Gastroesophageal sphincter (tissue), 4 donors: Measurements from ENCODE around the gene PTPRG. TPM values are rescaled to one million over a fixed set of nuclear protein-coding genes. Genes with fewer than 3 reads are reported as not detected.
A peak's percentile ranks its signal among the peaks of the same experiment; 100 is the strongest.

Experiments used
- ATAC-seq: fragments of 150-250 bp; one replicate; pipeline ENCODE4 v1.9.1; 2016; ENCODE audit warnings: mild to moderate bottlenecking, moderate library complexity
- H3K27ac ChIP-seq, 4 donors: fragments of 200-600 bp; sonication (generic) in 3 of 4; 1 replicate in 3 of 4; 2 replicates in 1 of 4; pipeline ENCODE4 v1.5.1; 2016 to 2019
- H3K27me3 ChIP-seq: fragments of 200-600 bp; sonication (generic); one replicate; pipeline ENCODE4 v1.5.1; 2019
- H3K36me3 ChIP-seq, 2 donors: fragments of 200-600 bp; sonication (generic); one replicate each; pipeline ENCODE4 v1.5.1; 2019; ENCODE audit warnings: control low read depth in 1 of 2
- H3K4me1 ChIP-seq, 3 donors: fragments of 200-600 bp; sonication (generic); 1 replicate in 2 of 3; 2 replicates in 1 of 3; pipeline ENCODE4 v1.5.1; 2016 to 2019; ENCODE audit warnings: control low read depth in 2 of 3
- H3K4me3 ChIP-seq, 2 donors: fragments of 200-600 bp; sonication (generic); one replicate each; pipeline ENCODE4 v1.5.1; 2019; ENCODE audit warnings: mild to moderate bottlenecking in 1 of 2, moderate library complexity in 1 of 2
- H3K9me3 ChIP-seq, 3 donors: fragments of 200-600 bp; sonication (generic); one replicate each; pipeline ENCODE4 v1.5.1; 2017 to 2019; ENCODE audit warnings: control low read depth in 2 of 3
- CTCF ChIP-seq, 4 experiments: fragments of 200-600 bp in 2 of 4; fragments of 450-650 bp in 2 of 4; sonication (generic) in 1 of 4; IDR thresholded peaks; one replicate each; pipeline ENCODE4 v1.5.1; 2017 to 2019; ENCODE audit warnings: antibody characterized with exemption in 4 of 4, mild to moderate bottlenecking in 2 of 4, moderate library complexity in 2 of 4
- EP300 ChIP-seq: sonication (generic); formaldehyde crosslinking; IDR thresholded peaks from one replicate; pipeline ENCODE4 v1.6.1; 2017; ENCODE audit warnings: antibody characterized with exemption, mild to moderate bottlenecking
- POLR2A ChIP-seq, 2 donors: fragments of 450-650 bp; IDR thresholded peaks; one replicate each; pipeline ENCODE4 v1.6.1; 2017; ENCODE audit warnings: antibody characterized with exemption in 2 of 2, mild to moderate bottlenecking in 2 of 2, moderate library complexity in 1 of 2
- POLR2AphosphoS5 ChIP-seq: sonication (generic); formaldehyde crosslinking; IDR thresholded peaks from one replicate; pipeline ENCODE4 v1.6.1; 2017; ENCODE audit warnings: antibody characterized with exemption
- WGBS, 2 donors: methylation state at CpG; one replicate each; pipeline ENCODE4 v1.1.5; 2018; ENCODE audit warnings: low coverage in 1 of 2; 5-methylcytosine and 5-hydroxymethylcytosine counted together
- total RNA-seq, 4 donors: library from RNA; depleted of rRNA; stranded (reverse); fragments of >200 nt; gene quantifications; one replicate each; pipeline ENCODE4 v1.1.0, GENCODE V29; 2016

The PTPRG gene
- total RNA-seq, 4 donors from 2014 or later, result 48.7 to 81.9 (median 52.8) TPM

- ATAC-seq, result no peak
- H3K36me3 ChIP-seq, result no peaks in the 10 kb centered on the region
- H3K27ac ChIP-seq, result no peak overlapping the region
- no peaks in the 10 kb centered on the region for H3K27me3 ChIP-seq
- TF ChIP-seq CTCF (IDR thresholded peaks at IDR 0.05), result no peak
- TF ChIP-seq POLR2A (IDR thresholded peaks at IDR 0.05), result no peak
- no peak for TF ChIP-seq POLR2AphosphoS5
- no peak for TF ChIP-seq EP300
- no peak overlapping the region for H3K4me3 ChIP-seq
- H3K4me1 ChIP-seq, result peaks cover 0 to 18% (median 7%) of the 10 kb centered on the region in 3 donors
- 100% methylated on average over 3 of the region's 5 CpGs; no CpG with 5 or more reads in 1 of the 2 donors for WGBS, 2 donors
- H3K9me3 ChIP-seq, result no peaks in the 10 kb centered on the region
Observed at GRCh38 chr3:62094461-62094860, 533.1 kb downstream of the PTPRG start.

- H3K27ac ChIP-seq, result no peak overlapping the region
- no peaks in the 10 kb centered on the region for H3K36me3 ChIP-seq
- no peaks in the 10 kb centered on the region for H3K9me3 ChIP-seq
- peaks cover 0 to 17% (median 3%) of the 10 kb centered on the region in 3 donors for H3K4me1 ChIP-seq
- no peaks in the 10 kb centered on the region for H3K27me3 ChIP-seq
- TF ChIP-seq EP300 (no peak), POLR2AphosphoS5 (no peak), POLR2A (IDR thresholded peaks at IDR 0.05) (no peak), CTCF (IDR thresholded peaks at IDR 0.05) (no peak)
- ATAC-seq, result no peak
- H3K4me3 ChIP-seq, result no peak overlapping the region
- WGBS, 2 donors, result 80 to 94% methylated on average over 1 to 6 of the region's 7 CpGs
Observed at GRCh38 chr3:62095080-62095479, 533.7 kb downstream of the PTPRG start.

GRCh38 chr3:62095756-62096155 is 534.4 kb downstream of the PTPRG start:
- no peaks in the 10 kb centered on the region for H3K9me3 ChIP-seq
- peak overlapping the region in 1 of 4 donors; percentile 61 for H3K27ac ChIP-seq
- H3K27me3 ChIP-seq, result no peaks in the 10 kb centered on the region
- no peak overlapping the region for H3K4me3 ChIP-seq
- H3K36me3 ChIP-seq, result no peaks in the 10 kb centered on the region
- H3K4me1 ChIP-seq, result peaks cover 0 to 18% (median 0%) of the 10 kb centered on the region in 3 donors
- 79 to 100% methylated on average over 2 of the region's 2 CpGs for WGBS, 2 donors
- no peak for ATAC-seq
- no peak for TF ChIP-seq POLR2A (IDR thresholded peaks at IDR 0.05)
- no peak for TF ChIP-seq CTCF (IDR thresholded peaks at IDR 0.05)

- no peaks in the 10 kb centered on the region for H3K9me3 ChIP-seq
- H3K27me3 ChIP-seq, result no peaks in the 10 kb centered on the region
- H3K4me3 ChIP-seq, result no peak overlapping the region
- peaks cover 0 to 25% (median 3%) of the 10 kb centered on the region in 3 donors for H3K4me1 ChIP-seq
- TF ChIP-seq POLR2A (IDR thresholded peaks at IDR 0.05) (no peak), POLR2AphosphoS5 (no peak), CTCF (IDR thresholded peaks at IDR 0.05) (no peak), EP300 (no peak)
- WGBS, 2 donors, result 85 to 90% methylated on average over 1 of the region's 1 CpG
- ATAC-seq, result no peak
- H3K27ac ChIP-seq, result peak overlapping the region; percentile 15 to 61 (median 49)
- no peaks in the 10 kb centered on the region for H3K36me3 ChIP-seq
Observed at GRCh38 chr3:62096521-62096920, 535.1 kb downstream of the PTPRG start.

GRCh38 chr3:62097121-62097520 is 535.8 kb downstream of the PTPRG start:
- WGBS, 2 donors, result 70 to 78% methylated on average over 9 of the region's 9 CpGs
- peak; percentile 83 for TF ChIP-seq POLR2AphosphoS5
- no peak for TF ChIP-seq CTCF (IDR thresholded peaks at IDR 0.05)
- peak; percentile 75 for ATAC-seq
- H3K4me1 ChIP-seq, result peaks cover 0 to 31% (median 3%) of the 10 kb centered on the region in 3 donors
- peak overlapping the region; percentile 15 to 61 (median 49) for H3K27ac ChIP-seq
- no peak overlapping the region for H3K4me3 ChIP-seq
- no peaks in the 10 kb centered on the region for H3K36me3 ChIP-seq
- H3K27me3 ChIP-seq, result no peaks in the 10 kb centered on the region
- no peaks in the 10 kb centered on the region for H3K9me3 ChIP-seq
